ENCODE results near the gene MMP11. TPM values are rescaled to one million over a fixed set of nuclear protein-coding genes. Genes with fewer than 3 reads are reported as not detected.

MMP11 gene
- total and polyA plus RNA-seq, 2 of the 13 experiments (the other 11 are each of a cell fraction or from before 2014, with no cell fraction given) = 8.9 to 28.6 TPM

- H4K20me1 ChIP-seq (ENCODE audit: insufficient read depth, low read length) = no peaks in the 10 kb centered on the region
- DNase-seq (ENCODE audit: low spot score) (no peak), FAIRE-seq (no peak), ATAC-seq (peak; percentile 7; the same call in 1 of the 3 replicates)
- no peaks in the 10 kb centered on the region for H3K79me2 ChIP-seq (ENCODE audit: insufficient read depth, low read length)
- 49% methylated on average over 10 of the region's 14 CpGs for WGBS (ENCODE audit: low lambda C conversion rate)
- TF ChIP-seq TARDBP (CRISPR knock-in tag; IDR thresholded peaks at IDR 0.05) (no peak), MAFK (conservative IDR thresholded peaks at IDR 0.05 in 1 of 2, IDR thresholded peaks at IDR 0.05 in 1 of 2; ENCODE audit: low read length in 2 of 2) (peak in 1 of 2 experiments; percentile 13; a peak in 2 of 4 replicates), FOSL2 (CRISPR knock-in tag; IDR thresholded peaks at IDR 0.05) (peak; percentile 68), ZNF687 (CRISPR knock-in tag; IDR thresholded peaks at IDR 0.05) (peak; percentile 61)
- no TSS peak for BruUV-seq (replicated peaks)
- no peaks in the 10 kb centered on the region for H3K27me3 ChIP-seq (ENCODE audit: control insufficient read depth in 1 of 2, insufficient read depth in 2 of 2, low read length in 2 of 2)
- H2AFZ ChIP-seq (ENCODE audit: low read length) = no peak overlapping the region
- POLR2A ChIA-PET = interaction anchor here (0.8 to 1.3 kb wide), 2 partner anchors 9 to 11 kb away, joined by 3 to 4 read pairs; partner anchors contain the start of gene MMP11
- H3K9me3 ChIP-seq (ENCODE audit: low read length) = no peaks in the 10 kb centered on the region
- intact Hi-C loops (cut with micrococcal nuclease; ENCODE audit: unreplicated experiment) (no loop called here), in situ Hi-C loops (cut with HindIII; ENCODE audit: extremely low pct_ligation_motif_present, low pct_unique_long_range_greater_than_20kb) (loop anchor here (5.0 kb wide), 1 partner anchor 66 kb away; no protein-coding TSS in a partner anchor)
- no peak overlapping the region for H3K9ac ChIP-seq (ENCODE audit: insufficient read depth, low read depth, low read length)
- H3K36me3 ChIP-seq (replicated peaks in 1 of 2; ENCODE audit: control insufficient read depth in 1 of 2, insufficient read depth in 2 of 2, low read length in 2 of 2) = no peaks in the 10 kb centered on the region
- no peak overlapping the region for H3K4me2 ChIP-seq (ENCODE audit: low read depth, low read length)
- H3K27ac ChIP-seq (ENCODE audit: extremely low read length, insufficient read depth, low read length) = no peak overlapping the region
- CTCF ChIA-PET (ENCODE audit: low intra/inter-chr PET ratio, low total read pairs) = no interaction called here
- peaks cover 69% of the 10 kb centered on the region for H3K4me1 ChIP-seq (ENCODE audit: insufficient read depth, low read length)
- no peak overlapping the region for H3K4me3 ChIP-seq (replicated peaks in 1 of 3; ENCODE audit: insufficient read depth in 1 of 3, low read depth in 2 of 3, low read length in 3 of 3)
These were observed 9.0 kb downstream of the MMP11 start for GRCh38 chr22:23781511-23782183.
